Caco-2 (cell line): Measurements from ENCODE around the gene ARPC5. TPM values are rescaled to one million over a fixed set of nuclear protein-coding genes. Genes with fewer than 3 reads are reported as not detected.

Experiments used
- BruUV-seq: library from RNA; stranded (reverse); fragments of 400-500 nt; replicated peaks from 2 replicates; lab custom pipeline; 2021; lab: Mats Ljungman, UMichigan
- CTCF ChIA-PET: fragments of 300-600 bp; sonication (Branson Sonifier 250); formaldehyde crosslinking; loops from one replicate; lab custom pipeline; 2022; ENCODE audit warnings: antibody characterized with exemption; lab: Charles Lee
- POLR2A ChIA-PET: fragments of 300-600 bp; sonication (Branson Sonifier 250); formaldehyde crosslinking; loops from one replicate; lab custom pipeline; 2022; ENCODE audit warnings: antibody characterized with exemption; lab: Charles Lee
- DNase-seq, 2 experiments: peaks; one replicate each; pipeline versions ENCODE4 v3.0.0 to v3.0.0-alpha.2; 2020 to 2022
- H3K27me3 ChIP-seq: replicated peaks from 2 replicates; pipeline ENCODE4 v1.6.0; 2011; ENCODE audit warnings: low read length; ENCODE audit not compliant: control insufficient read depth, insufficient read depth
- H3K36me3 ChIP-seq: 2 replicates; pipeline ENCODE4 v1.5.1; 2011; ENCODE audit warnings: low read length; ENCODE audit not compliant: control insufficient read depth, insufficient read depth
- H3K4me1 ChIP-seq: fragments of 250-450 bp; sonication (Bioruptor Pico); 2 replicates; pipeline ENCODE4 v1.5.1; 2020; ENCODE audit warnings: mild to moderate bottlenecking
- H3K4me3 ChIP-seq: 2 replicates; pipeline ENCODE4 v1.5.1; 2011; ENCODE audit warnings: low read depth, mild to moderate bottlenecking, control low read depth, low read length
- H3K9me3 ChIP-seq: fragments of 250-450 bp; sonication (Bioruptor Pico); 2 replicates; pipeline ENCODE4 v1.5.1; 2020; ENCODE audit warnings: mild to moderate bottlenecking, moderate library complexity
- H3K27ac Mint-ChIP-seq: one replicate; pipeline ENCODE4 v1.8.0; 2022; ENCODE audit warnings: mixed read lengths; ENCODE audit not compliant: unreplicated experiment
- H3K27me3 Mint-ChIP-seq: one replicate; pipeline ENCODE4 v1.8.0; 2022; ENCODE audit warnings: mixed read lengths; ENCODE audit not compliant: insufficient read depth, unreplicated experiment
- H3K36me3 Mint-ChIP-seq: one replicate; pipeline ENCODE4 v1.8.0; 2022; ENCODE audit warnings: mild to moderate bottlenecking, mixed read lengths; ENCODE audit not compliant: insufficient read depth, unreplicated experiment
- H3K4me1 Mint-ChIP-seq: one replicate; pipeline ENCODE4 v1.8.0; 2022; ENCODE audit warnings: low read depth, mixed read lengths; ENCODE audit not compliant: unreplicated experiment
- H3K4me3 Mint-ChIP-seq: one replicate; pipeline ENCODE4 v1.8.0; 2022; ENCODE audit warnings: mild to moderate bottlenecking, moderate library complexity, mixed read lengths; ENCODE audit not compliant: unreplicated experiment
- H3K9me3 Mint-ChIP-seq: one replicate; pipeline ENCODE4 v1.8.0; 2022; ENCODE audit warnings: mixed read lengths; ENCODE audit not compliant: unreplicated experiment
- intact Hi-C: fragments of 100-400 bp; cut with micrococcal nuclease; formaldehyde crosslinking; loops from one replicate; pipeline ENCODE4 v1.10.0; 2022; ENCODE audit not compliant: unreplicated experiment
- total RNA-seq: library from RNA; stranded (reverse); gene quantifications from 2 replicates; pipeline ENCODE4 v1.2.3, GENCODE V29; 2022
- TF ChIP-seq, protein P1 (sequence below), 2 experiments: fragments of 200-600 bp in 1 of 2; IDR thresholded peaks; 1 replicate in 1 of 2; 2 replicates in 1 of 2; pipeline versions ENCODE4 v1.5.1 to v1.8.0; 2011 to 2022; ENCODE audit warnings: antibody characterized with exemption in 1 of 2, control low read depth in 1 of 2, inconsistent platforms in 1 of 2, low read depth in 1 of 2, low read length in 1 of 2, mild to moderate bottlenecking in 1 of 2, moderate library complexity in 1 of 2; ENCODE audit not compliant: insufficient read depth in 1 of 2, severe bottlenecking in 1 of 2, unreplicated experiment in 1 of 2

Gene ARPC5
- total RNA-seq, 1 experiment from 2014 or later, result 135 TPM

GRCh38 chr1:183604815-183605214, 30.8 kb downstream of the ARPC5 start:
- peaks cover 7% of the 10 kb centered on the region for H3K4me1 Mint-ChIP-seq
- ChIA-PET CTCF (no interaction called here), POLR2A (no interaction called here)
- H3K9me3 ChIP-seq, result no peaks in the 10 kb centered on the region
- DNase-seq, result no peak
- no peak overlapping the region for H3K27ac Mint-ChIP-seq
- no peaks in the 10 kb centered on the region for H3K4me1 ChIP-seq
- H3K36me3 ChIP-seq, result no peaks in the 10 kb centered on the region
- no peak overlapping the region for H3K4me3 ChIP-seq
- no peaks in the 10 kb centered on the region for H3K27me3 ChIP-seq
- H3K9me3 Mint-ChIP-seq, result no peaks in the 10 kb centered on the region
- H3K27me3 Mint-ChIP-seq, result no peaks in the 10 kb centered on the region
- no peak overlapping the region for H3K4me3 Mint-ChIP-seq
- intact Hi-C loops, result no loop called here
- H3K36me3 Mint-ChIP-seq, result no peaks in the 10 kb centered on the region
- BruUV-seq, result no TSS peak
- TF ChIP-seq, protein P1, sequence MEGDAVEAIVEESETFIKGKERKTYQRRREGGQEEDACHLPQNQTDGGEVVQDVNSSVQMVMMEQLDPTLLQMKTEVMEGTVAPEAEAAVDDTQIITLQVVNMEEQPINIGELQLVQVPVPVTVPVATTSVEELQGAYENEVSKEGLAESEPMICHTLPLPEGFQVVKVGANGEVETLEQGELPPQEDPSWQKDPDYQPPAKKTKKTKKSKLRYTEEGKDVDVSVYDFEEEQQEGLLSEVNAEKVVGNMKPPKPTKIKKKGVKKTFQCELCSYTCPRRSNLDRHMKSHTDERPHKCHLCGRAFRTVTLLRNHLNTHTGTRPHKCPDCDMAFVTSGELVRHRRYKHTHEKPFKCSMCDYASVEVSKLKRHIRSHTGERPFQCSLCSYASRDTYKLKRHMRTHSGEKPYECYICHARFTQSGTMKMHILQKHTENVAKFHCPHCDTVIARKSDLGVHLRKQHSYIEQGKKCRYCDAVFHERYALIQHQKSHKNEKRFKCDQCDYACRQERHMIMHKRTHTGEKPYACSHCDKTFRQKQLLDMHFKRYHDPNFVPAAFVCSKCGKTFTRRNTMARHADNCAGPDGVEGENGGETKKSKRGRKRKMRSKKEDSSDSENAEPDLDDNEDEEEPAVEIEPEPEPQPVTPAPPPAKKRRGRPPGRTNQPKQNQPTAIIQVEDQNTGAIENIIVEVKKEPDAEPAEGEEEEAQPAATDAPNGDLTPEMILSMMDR (IDR thresholded peaks at IDR 0.05; ENCODE audit: insufficient read depth in 1 of 2, low read depth in 1 of 2, low read length in 1 of 2, severe bottlenecking in 1 of 2, unreplicated experiment in 1 of 2), result no peak

- ChIA-PET POLR2A (interaction anchor here (0.6 kb wide), 1 partner anchor 447 kb away, joined by 6 read pairs; the partner anchor contains the start of gene TSEN15), CTCF (no interaction called here)
- Mint-ChIP-seq H3K9me3 (no peaks in the 10 kb centered on the region), H3K4me3 (no peak overlapping the region), H3K4me1 (peaks cover 7% of the 10 kb centered on the region), H3K27me3 (no peaks in the 10 kb centered on the region), H3K36me3 (no peaks in the 10 kb centered on the region), H3K27ac (peak overlapping the region; percentile 55)
- Histone ChIP-seq H3K27me3 (no peaks in the 10 kb centered on the region), H3K4me1 (no peaks in the 10 kb centered on the region), H3K9me3 (no peaks in the 10 kb centered on the region), H3K4me3 (no peak overlapping the region), H3K36me3 (no peaks in the 10 kb centered on the region)
- TF ChIP-seq, protein P1 (IDR thresholded peaks at IDR 0.05; ENCODE audit: insufficient read depth in 1 of 2, low read depth in 1 of 2, low read length in 1 of 2, severe bottlenecking in 1 of 2, unreplicated experiment in 1 of 2), result no peak
- intact Hi-C loops, result no loop called here
- BruUV-seq, result no TSS peak
- DNase-seq, result no peak
These were observed 31.4 kb downstream of the ARPC5 start for GRCh38 chr1:183604038-183604808.

DNA sequence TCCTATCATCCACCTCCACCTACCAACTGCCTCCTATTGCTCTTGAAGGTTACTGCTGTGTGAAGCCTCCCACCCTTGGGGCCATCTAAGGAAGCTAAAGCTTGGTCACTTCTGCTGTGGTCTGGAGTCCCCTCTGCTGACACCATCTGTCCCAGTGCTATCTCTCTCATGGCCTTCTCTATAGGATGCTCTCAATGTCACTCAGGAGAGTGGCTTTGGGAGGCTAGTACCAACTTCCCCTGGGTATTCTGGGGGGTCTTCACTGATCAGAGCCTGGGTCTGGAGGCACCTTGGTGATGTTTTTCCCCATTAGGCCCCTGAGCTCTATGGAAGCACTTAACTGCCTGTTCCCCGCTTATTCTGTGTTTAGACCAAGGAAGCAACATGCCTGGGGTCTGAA, 33.1 kb downstream of the ARPC5 start:
- no peaks in the 10 kb centered on the region for H3K27me3 ChIP-seq
- H3K36me3 ChIP-seq, result no peaks in the 10 kb centered on the region
- ChIA-PET CTCF (no interaction called here), POLR2A (no interaction called here)
- H3K4me1 Mint-ChIP-seq, result peaks cover 7% of the 10 kb centered on the region
- no peaks in the 10 kb centered on the region for H3K27me3 Mint-ChIP-seq
- H3K27ac Mint-ChIP-seq, result no peak overlapping the region
- no peak overlapping the region for H3K4me3 Mint-ChIP-seq
- H3K36me3 Mint-ChIP-seq, result no peaks in the 10 kb centered on the region
- TF ChIP-seq, protein P1 (IDR thresholded peaks at IDR 0.05; ENCODE audit: insufficient read depth in 1 of 2, low read depth in 1 of 2, low read length in 1 of 2, severe bottlenecking in 1 of 2, unreplicated experiment in 1 of 2), result no peak
- no peak for DNase-seq
- no peaks in the 10 kb centered on the region for H3K4me1 ChIP-seq
- no TSS peak for BruUV-seq
- no peaks in the 10 kb centered on the region for H3K9me3 Mint-ChIP-seq
- H3K9me3 ChIP-seq, result no peaks in the 10 kb centered on the region
- intact Hi-C loops, result no loop called here
- H3K4me3 ChIP-seq, result no peak overlapping the region
